Fibroblast of peridontal ligament (primary cell): ENCODE results near the gene CACNA1I.
A peak's percentile ranks its signal among the peaks of the same experiment; 100 is the strongest.

Experiments used
- DNase-seq: peaks from one replicate; pipeline ENCODE4 v3.0.0-alpha.2; 2010; ENCODE audit errors: extremely low read depth

CACNA1I gene

DNA sequence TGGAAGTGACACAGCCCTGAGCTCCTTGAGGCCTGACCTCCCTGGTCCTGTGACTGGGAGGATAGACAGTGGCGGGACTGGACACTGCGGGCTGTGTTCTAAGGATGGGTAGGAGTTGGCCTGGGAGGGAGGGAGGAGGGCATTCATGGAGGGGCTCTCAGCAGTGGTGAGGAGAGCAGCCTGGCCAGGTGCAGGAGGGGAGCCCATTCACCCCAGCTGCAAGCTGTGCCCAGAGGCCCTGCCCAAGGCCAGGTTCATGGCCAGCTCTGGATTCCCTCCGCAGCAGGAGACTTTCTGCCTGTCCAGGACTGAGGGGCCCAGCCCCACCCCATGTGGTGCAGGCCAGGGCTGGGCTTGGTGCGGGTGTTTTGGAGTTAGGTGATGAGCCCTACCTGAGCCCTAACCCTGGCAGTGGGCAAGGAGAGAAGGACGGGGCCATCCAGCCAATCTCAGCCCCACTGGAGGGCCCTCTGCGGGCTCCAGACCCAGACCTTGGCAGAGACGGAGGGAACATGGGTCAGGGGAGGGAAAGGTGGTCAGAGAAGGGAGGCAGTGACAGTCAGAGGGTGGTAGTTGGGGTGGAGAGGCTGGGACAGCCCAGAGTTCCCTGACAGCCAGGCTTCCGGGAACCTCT lies 26.8 kb downstream of the CACNA1I start:
- DNase-seq: no peak

DNA sequence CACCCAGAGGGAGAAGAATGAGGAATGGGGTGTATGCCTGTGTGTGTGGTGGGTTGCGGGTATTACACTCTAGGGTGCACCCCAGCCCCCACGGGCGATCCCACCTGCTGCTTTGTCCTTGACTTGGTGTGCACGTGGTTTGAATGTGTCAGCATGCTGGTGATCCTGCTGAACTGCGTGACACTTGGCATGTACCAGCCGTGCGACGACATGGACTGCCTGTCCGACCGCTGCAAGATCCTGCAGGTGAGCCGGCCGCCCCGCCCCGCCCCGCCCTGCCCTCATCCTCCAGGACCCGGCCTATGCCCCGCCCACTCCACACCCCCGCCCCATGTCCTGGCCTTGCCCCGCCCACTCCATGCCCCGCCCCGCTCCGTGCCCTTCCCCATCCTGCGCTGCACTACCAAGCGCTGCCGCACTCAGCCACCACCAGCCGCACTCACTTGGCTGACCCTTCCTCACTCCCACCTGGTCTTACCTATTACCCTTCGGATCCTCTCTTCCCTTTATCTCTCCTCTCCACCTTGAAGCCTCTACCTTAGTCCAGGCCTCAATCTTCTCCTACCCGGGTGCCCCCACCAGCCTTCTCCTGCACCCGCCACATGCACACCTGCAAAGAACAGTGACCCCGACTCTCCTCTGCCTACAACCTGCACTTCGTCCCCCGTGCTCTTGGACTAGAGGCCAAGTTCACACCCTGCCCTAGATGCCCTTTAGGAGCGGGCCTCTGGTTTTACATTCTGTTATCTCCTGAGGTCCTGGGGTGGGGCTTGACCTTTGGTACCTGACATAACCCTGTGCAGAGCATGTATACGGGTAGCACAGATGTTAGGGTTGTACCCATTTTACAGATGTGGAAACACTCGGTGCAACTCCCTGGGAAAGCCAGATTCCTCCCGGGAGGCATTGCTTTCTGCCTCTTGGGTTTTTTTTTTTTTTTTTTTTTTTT lies 27.7 kb downstream of the CACNA1I start:
- no peak for DNase-seq

DNA sequence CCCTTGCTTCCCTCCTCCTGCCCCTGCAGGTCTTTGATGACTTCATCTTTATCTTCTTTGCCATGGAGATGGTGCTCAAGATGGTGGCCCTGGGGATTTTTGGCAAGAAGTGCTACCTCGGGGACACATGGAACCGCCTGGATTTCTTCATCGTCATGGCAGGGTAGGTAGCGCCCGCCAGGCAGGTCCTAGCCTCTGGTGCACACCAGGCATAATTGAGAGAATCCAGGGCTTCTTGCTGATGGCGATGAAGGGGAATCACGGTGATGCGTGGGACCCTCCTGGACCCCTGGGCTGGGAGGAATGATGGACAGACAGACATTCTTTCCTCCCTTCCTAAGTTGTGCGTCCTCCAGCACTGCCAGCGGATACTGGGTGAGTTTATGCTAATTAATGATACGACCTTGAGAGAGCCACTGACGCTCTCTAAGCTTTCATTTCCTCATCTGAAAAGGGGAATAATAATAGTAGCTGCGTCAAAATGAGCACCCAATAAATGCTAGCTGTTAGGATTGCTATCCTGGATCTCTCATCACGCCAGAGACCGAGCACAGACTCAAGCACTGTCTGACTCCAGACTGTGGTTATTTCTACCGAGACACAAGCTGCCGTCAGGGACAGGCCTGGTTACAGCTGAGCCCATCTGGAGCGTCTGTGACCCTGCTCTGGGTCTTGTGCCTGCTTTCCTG lies 30.1 kb downstream of the CACNA1I start:
- no peak for DNase-seq

DNA sequence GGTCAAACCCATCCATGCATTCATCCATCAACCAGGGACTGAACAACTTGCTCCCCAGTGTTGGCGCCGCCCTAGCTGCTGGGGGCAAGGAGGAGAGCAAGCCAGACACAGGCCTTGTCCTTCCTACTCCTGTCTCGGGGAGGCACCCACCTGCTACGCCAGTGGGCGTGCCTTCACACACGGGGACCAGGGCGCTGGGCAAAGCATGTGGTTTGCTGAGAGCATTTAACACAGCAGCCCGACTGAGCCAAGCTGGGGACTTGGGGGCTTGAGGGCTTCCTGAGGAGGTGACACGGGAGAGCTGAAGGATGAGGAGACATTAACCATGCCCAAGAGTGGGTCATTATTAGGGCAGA lies 30.6 kb downstream of the CACNA1I start:
- DNase-seq: no peak

DNA sequence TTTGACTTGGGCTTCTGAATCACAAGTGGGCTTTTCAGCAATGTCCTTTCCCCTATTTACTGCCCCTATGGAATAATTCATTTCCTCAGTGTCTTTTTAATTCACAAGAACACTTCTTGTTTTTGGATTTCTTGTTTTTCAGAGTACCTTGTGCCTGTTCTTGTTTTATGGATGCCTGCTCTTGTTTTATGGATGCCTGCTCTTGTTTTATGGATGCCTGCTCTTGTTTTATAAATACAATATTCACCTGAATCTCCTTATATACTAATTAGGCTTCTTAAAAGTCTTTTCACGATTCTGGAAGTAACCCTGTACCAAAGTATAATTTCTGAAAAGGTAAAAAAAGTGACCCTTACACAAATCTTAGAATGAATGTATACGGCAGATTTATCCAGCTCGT lies 32.8 kb downstream of the CACNA1I start:
- no peak for DNase-seq

DNA sequence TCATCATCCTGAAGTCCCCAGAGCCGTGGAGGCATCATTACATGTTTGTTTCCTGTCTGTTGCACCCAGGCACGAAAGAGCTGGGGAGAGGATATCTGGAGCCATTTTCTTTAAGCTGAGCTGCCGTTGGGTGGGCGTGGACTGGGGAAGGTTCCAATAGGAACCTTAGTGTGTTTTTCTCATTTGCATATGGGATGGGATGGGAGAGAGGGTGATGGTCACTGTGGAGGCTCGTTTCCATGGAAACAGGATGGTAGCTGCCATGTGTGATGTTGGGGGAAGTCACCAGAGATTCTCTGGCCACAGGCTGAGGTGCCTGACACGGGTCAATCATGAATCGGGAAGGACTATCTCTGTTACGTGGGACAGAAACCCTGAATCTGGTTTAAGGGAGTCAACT lies 39.7 kb downstream of the CACNA1I start:
- no peak for DNase-seq

DNA sequence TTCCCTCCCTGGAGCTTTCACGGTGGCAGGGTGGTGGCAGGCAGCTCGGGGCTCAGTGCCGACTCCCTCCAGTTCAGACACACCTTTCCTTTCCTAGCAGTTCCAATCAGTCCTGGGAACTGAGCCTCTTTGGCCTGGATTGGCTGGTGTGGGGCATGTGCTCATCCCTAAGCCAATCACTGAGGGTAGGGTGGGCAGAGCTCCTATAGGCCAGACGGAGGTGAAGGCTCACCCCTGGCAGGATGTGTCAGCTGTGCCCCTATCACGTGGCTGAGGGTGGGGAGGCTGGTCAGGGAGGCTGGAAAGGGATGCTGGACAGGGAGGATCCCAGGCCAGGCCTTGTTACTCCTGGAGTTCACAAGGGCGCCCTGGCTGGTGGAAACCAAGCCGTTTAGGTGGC lies 40.2 kb downstream of the CACNA1I start:
- no peak for DNase-seq

DNA sequence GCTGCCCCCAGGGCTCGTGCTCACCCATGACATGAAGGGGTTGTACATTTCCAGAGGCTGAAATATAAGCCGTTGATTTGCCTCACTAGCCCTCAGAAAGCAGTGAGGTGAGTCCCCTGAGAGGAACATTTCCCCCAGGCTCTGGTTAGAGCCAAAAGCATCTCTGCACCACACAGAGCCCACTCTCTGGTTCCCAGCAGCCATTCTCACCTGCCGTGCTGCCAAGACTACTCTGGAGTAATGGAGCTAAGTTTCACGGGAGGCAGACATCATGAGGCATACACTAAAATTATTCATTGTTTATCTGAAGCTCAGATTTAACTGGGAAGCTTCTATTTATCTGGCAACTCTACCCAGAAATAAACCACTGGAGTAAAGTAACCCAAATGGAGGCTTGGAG lies 40.8 kb downstream of the CACNA1I start:
- no peak for DNase-seq

DNA sequence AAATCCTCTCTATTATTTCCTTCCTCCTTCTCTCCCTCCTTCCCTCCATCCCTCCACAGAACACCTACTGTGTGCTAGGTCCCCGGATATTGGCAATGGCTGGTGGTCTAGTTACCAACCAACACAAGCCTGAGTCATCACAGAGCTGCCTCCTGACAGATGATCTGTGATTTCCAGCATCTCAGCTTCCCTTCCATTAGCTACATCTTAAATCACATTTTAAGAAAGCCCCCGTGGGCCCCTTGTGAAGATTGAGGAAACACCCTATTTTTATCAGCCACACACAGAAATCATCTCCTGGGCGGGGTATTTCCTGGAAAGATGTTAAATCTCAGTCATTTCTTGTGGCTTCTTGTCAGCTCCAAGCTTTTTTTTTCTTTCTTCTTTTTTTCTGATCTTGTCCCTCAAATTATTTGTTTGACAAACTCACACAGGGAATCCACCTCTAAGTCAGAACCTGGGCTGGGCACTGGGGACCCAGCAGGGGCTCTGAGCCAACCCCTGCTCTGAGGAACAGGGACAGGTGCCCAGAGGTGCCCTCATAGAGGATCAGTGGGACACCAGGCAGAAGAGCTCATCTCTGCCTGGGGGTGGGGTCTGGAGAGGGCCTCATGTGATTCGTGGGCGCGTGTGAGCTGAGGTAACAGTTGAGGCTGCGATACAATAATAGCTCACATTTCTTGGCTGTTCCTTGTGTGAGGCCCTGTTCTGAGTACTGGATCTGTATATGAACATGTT lies 42.4 kb downstream of the CACNA1I start:
- DNase-seq: no peak

DNA sequence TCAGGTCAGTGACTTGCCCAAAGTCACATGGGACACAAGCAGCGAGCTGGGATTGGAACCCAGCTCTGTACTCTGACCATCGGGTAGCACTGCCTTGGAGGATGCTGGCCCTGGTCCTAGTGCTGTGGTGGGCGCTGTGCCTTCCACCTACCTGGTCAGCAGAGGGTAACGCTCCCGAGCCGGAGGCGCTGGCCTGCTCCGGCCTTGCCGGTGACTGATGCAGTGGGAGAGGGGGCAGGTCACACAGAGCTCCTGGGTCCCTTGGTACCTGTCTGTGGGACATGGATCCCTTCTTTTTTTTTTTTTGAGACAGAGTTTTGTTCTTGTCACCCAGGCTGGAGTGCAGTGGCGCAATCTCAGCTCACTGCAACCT lies 43.0 kb downstream of the CACNA1I start:
- DNase-seq: no peak

DNA sequence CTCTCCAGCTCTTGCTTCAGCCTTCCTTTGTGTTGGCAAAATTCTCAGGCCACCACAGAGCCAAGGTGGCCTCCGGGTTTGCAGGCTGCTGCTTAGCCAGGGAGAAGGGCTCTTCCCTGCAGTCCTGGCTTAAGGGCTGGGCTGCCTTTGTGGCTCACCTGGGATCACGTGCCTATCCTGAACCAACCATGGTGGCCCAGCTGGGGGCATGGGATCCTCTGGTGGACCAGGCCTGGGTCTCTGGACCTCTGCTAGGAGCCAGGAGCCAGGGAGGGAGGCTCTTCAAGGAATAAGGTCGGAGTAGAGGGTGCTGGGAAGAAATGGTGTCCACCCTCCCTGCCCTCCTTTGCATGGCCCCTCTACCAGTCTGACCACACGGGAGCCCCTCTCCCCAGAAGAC lies 43.9 kb downstream of the CACNA1I start:
- no peak for DNase-seq

DNA sequence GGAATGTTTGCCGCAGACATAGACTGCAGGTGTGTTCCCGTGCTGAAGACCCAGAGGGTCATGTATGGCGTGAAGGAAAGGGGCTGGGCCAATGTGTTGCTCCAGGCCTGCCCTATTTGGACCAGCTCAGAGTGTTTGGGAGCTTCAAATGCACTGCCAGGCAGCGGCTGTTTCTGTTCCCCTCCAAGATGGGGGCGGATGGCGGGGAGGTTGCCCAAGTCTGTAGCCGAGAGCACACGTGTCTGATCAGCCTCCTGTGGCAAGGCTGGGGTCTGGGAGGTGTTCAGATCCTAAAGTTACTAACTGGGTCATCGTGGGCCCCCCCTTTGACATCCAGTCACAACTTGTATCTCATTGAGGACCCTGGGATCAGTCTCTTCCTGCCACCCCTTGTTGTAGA lies 45.5 kb downstream of the CACNA1I start:
- no peak for DNase-seq

DNA sequence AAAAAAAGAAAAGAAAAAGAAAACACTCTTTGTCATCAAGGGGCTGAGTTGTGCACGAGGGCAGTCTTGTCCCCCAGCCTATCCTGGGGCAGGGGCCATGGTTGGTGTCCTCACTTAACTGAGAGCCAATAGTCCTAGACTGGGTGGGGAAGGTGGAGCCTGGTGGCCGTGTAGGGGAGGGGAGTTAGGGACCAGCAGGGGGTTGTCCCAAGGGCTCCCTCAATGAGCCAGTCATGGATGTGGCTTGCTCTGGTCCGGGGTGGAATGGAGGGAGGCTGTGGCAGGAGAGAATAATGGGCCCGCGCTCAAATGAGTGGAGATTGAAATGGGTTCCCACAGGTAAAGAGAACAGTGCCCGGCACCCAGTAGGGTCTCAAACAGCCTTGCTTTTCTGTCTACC lies 46.2 kb downstream of the CACNA1I start:
- no peak for DNase-seq

DNA sequence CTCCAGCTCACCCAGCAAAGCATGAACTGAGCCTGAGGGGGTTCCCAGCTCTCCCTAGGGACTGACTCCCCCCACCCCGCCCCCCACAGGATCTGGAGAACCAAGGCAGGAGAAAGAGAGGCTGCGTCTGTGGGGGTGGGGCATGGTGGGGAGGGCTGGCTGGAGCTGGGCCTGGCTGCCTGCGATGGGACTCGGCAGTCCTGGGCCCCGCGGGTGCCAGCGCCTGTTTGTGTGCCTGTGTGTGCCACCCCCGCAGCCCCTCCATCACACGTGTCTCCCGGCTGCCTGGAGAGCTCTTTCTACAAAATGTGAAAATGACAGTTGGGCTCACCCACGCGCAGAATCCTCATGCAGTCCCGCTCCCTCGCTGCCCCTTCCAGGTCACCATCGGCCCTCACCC lies 46.8 kb downstream of the CACNA1I start:
- no peak for DNase-seq

DNA sequence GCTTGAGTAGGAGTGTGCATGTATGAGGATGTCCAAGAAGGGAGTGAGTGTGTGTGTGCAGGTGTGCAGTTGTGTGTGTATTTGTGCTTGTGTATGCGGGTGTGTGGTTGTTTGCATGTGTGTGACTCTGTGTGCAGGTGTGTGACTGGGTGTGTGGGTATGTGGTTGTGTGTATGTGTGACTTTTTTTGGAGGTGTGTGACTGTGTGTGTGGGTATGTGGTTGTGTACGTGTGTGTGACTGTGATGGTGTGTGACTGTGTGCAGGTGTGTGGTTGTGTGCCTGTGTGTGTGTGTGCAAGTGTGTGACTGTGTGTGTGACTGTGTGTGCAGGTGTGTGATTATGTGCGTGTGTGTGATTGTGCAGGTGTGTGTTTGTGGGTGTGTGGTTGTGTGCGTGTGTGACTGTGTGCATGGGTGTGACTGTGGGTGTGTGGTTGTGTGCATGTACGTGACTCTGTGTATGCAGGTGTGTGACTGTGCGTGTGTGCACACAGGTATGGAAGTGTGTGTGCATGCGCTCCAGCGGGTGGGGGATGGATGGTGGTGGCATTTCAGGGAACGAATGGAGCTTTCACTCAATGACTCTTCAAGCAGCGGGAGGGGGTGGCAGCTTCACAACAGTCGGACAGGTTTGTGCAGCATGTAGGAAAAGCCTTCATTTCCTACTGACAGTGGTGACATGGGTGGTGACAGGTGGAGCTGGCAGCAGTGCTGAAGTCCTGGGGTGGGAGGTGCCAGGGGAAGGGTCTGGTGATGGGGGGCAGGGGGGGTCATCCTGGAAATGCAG lies 47.6 kb downstream of the CACNA1I start:
- no peak for DNase-seq

DNA sequence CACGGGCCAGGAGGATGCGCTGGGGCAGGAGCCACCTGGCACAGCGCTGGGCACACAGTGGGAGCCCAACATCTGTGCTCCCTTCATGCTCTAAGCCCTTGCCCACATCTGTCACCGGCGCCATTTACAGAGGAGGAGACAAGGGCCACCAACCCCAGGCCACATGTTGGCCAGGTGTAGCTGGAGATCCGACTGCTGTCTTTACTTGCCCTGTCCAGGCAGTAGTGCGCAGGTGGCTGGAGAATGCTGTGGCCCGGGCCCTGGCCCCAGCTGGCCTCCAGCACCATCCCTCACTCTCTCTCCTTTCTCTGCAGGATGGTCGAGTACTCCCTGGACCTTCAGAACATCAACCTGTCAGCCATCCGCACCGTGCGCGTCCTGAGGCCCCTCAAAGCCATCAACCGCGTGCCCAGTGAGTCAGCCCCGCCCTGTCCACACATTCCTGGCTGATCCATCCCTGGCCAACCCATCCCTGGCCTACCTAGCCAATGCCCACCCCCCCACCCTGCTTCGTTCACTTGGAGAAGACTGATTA lies 48.5 kb downstream of the CACNA1I start:
- no peak for DNase-seq

DNA sequence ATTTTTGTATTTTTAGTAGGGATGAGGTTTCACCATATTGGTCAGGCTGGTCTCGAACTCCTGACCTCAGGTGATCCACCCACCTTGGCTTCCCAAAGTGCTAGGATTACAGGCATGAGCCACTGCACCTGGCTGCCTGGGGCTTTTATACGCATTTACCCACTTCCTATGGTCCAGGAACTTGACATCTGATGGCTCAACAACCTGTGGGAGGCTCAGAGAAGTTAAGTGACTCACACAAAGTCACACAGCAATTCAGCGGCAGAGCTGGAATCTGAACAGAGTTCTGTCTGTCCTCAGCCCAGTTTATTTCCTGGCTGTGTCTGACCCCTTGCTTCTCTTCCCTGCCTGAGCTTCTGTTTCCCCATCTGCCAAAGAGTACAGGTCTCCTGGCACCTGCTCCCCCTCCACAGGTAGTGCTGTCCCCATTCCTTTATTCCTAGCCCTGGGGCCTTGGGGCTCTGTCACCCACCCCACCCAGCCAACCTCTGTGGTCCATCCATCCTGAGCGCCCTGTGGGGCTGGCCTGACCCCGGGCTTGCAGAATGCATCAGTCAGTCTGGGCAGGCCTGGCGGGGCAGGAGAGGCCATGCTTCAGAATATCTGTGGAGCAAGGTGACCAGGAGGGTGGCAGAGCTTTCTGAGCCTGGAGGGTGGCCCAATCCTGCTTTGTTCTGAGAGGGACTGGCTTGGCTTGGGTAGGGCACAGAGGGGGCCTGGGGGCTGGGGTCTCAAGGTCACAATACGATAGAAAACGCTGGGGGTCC lies 50.6 kb downstream of the CACNA1I start:
- no peak for DNase-seq

DNA sequence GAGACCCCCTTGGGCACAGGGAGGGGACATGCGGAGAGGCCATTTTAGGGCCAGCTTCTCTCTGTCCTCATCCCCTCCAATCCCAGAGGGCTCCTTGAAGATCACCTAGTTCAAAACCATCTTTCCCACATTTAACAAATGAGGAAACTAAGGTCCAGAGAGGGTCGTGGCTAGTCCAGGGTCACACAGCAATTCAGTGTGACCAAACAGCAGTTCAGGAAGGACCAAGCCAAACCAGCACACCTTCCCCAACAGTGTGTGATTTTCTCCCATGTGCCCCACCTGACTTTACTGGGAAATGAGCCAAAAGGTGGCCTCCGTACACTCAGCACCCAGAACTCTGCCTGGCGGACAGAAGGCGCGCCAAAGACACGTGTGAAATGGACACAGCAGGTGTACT lies 51.3 kb downstream of the CACNA1I start:
- DNase-seq: no peak

DNA sequence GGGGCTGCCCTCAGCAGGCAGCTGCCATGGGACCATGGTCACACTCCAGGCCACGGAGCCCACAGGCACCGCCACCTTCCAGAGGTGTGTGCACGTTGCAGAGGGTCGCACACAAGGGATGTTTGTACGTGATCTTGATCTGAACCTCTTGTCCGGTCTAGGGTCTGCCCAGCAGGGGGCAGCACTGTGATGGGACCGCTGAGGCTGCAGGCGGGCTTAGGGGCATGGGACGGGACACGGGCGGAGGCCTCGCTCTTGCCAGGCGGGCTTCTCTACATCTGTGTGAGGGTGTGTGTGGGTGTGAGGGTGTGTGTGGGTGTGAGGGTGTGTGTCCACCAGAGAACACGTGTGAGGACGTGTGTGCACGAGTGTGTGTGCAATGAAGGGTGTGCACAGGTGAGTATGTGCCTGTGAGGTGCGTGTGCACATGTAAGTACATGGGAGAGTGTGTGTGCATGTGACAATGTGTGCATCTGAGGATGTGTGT lies 52.4 kb downstream of the CACNA1I start:
- peak; percentile 5 for DNase-seq
